GM18498 (cell line): ENCODE results near the gene PKP3.
"Not testable (repeated sequence)": the region's sequence is repeated elsewhere in the genome, so short reads cannot be mapped to it uniquely, and the experiment has no call there.

Experiments
- ATAC-seq: cut with Tn5 transposase; IDR thresholded peaks from one replicate; pipeline ENCODE4 v1.9.1; 2021; ENCODE audit warnings: mild to moderate bottlenecking, moderate library complexity; ENCODE audit not compliant: unreplicated experiment

The PKP3 gene

DNA sequence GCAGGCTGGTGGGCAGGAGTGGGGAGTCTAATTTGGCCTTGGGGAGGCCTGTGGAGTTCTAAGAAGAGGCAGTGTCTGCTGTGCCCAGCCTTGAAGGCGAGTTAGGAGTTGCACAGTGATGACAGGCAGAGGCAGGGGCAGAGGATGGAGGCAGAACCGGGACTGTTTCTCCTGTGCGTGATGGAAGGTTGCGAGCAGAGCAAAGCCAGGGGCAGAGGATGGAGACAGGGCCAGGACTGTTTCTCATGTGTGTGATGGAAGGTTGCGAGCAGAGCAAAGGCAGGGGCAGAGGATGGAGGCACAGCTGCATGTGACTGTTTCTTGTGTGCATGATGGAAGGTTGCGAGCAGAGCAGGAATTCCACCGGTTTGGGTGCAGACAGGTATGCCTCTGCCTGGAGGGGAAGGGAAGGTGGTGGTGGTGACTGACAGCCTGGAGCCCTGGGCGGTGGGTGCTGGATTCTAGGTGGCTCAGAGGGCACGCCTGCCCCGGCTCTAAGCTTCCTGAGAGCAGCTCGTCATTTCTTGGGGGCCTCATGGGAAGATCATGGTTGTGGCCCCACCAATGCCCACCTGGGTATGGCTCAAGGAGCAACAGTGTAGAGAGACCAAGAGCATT lies 16.0 kb upstream of the PKP3 start:
- no peak for ATAC-seq

DNA sequence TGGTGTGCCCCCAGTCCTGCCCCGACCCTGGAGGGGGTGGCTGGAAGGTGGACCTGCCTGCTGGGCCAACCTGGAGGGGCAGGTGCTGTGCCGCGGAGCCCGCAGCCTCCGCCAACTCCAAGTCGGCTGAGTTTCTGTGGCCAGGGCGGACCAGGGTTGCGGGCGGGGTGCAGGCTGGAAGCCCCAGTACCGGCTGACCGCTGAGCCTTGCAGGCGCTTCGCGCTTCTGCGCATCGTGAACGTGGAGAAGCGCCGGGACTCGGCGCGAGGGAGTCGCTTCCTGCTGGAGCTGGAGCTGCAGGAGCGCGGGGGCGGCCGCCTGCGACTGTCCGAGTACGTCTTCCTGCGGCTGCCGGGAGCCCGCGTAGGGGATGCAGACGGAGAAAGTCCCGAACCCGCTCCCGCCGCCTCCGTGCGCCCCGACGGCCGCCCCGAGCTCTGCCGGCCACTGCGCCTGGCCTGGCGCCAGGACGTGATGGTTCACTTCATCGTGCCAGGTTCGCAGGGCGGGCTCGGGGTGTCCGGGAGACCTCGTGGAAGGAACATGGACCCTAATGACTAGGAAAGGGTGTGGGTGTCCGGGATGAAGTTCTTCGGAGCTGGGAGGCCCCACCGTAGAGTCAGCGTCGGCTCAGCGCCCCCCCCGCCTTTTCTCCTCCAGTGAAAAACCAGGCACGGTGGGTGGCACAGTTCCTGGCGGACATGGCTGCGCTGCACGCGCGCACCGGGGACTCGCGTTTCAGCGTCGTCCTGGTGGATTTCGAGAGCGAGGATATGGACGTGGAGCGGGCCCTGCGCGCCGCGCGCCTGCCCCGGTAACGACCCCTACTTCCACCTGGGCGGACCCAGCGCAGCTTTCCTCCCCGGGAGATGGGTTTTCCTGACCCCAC lies 14.6 kb upstream of the PKP3 start:
- ATAC-seq = no peak

DNA sequence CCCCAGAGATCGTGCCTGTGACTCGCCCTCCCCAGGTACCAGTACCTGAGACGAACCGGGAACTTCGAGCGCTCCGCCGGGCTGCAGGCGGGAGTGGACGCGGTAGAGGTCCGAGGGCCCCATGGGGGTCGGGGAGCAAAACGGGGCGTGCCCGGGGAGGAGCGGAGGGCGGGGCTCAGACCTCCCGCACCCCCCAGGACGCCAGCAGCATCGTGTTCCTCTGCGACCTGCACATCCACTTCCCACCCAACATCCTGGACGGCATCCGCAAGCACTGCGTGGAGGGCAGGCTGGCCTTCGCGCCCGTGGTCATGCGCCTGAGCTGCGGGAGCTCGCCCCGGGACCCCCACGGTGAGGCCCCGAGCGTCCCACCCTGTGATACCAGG lies 13.9 kb upstream of the PKP3 start:
- ATAC-seq = no peak

DNA sequence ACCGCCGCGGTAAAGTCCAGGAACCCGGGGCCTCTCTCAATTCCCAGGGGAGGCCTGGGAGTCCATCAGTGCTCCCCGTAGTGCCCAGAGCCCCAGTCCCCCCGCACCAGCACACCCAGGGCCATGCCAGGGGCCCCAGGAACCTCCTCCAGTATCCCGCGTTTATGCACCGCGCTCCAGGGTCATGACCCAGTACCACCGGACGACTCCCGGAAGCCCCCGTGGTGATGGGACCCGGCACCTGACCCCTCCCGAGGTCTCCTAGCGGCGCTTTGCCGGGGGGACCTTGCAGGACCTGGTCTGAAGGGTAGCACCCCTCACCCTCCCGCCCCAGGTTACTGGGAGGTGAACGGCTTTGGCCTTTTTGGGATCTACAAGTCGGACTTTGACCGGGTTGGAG lies 13.5 kb upstream of the PKP3 start:
- ATAC-seq = no peak

DNA sequence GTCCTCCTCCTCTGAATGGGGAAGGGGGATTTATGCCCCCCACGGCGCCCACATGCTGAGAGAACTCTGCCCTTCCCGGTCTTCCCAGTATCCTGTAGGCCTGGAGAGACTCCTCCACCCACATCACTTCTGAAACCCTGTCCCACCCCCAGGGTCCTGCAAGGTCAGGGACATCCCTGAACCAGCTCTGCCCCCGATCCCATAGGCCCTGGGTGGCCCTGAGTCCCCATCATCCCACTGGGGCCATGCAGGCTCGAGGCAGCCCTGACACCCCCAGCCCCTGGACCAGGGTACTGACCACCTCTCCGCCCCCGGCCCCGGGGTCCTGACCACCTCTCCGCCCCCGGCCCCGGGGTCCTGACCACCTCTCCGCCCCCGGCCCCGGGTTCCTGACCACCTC lies 13.0 kb upstream of the PKP3 start:
- no peak for ATAC-seq

DNA sequence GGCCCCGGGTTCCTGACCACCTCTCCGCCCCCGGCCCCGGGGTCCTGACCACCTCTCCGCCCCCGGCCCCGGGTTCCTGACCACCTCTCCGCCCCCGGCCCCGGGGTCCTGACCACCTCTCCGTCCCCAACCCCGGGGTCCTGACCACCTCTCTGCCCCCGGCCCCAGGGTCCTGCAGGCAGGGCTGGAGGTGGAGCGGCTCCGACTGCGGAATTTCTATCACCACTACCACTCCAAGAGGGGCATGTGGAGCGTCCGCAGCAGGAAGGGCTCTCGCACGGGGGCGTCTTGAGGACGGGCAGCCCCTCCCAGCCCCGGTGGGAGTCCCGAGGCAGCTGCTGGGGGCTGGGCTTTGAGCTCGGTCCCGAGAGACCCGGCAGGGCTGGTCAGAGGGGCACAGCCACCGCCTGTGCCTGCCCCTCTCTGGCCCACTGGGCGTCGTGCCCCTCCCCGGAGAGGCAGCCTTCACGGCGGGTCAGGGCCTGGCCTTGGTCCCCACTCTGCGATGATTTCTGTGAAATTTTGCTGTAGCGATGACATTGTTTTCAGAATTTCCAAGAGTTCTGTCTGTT lies 12.4 kb upstream of the PKP3 start:
- ATAC-seq = no peak

DNA sequence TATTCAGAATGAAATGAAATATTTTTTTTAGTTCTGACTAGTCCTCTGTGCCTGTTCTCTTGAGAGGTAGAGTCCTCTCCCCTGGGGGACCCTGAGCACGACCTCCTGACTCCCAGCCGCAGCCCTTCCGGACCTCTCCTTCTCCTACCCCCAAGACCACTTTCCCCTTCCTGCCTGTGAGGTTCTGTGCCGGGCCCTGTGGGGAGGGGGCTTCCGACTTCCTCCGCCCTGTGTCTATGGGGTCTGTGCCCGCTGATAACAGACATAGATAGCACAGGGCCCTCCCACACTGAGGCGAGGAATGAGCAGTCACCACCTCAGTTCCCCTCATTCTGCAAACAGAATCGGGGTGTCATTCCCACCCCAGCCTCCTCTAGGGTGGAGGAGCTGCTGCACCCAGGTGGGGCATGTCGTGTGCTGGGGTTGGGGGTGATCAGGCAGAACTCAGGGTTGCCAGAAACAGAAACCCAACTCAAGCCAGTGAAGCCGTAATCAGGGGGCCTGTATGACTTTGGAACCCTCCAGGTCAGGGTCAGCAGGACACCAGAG lies 11.9 kb upstream of the PKP3 start:
- no peak for ATAC-seq

DNA sequence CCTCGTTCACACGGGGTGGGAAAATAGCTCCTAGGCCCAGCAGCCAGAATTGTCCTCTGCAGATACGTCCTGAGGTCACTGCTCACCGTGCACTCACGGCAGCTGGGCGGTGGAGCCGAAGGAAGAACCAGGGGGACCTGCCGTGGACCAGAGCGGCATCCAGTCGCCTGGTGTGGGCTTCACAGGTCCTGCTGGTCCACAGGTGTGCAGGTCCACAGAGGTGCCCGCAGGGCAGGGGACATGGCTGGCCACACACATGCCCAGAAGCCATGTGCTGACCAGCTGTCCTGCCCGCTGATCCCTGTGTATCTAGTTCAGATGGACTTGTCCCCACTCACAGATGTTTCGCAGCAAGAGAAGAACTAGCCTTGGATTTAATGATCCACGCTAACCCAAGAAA lies 10.6 kb upstream of the PKP3 start:
- ATAC-seq = no peak

DNA sequence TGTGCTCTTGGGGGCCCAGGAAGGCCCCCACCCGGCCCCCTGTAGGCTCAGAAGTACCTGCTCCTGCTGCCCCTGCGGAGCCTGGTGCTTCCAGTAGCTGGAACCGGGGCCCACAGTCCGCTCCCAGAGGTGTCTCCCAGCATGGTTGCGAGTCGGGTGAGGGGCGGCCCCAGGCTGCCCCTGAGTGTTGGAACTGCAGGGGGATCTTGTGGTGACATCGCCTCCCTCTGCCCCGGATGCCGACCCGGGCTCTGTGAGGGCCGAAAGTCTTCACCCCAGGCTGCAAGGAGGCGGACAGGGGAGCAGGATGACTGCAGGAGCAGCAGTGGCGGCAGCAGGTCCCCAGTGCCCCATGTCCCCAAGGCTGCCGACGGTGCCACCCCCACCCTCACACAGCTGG lies 9.5 kb upstream of the PKP3 start:
- ATAC-seq = no peak

DNA sequence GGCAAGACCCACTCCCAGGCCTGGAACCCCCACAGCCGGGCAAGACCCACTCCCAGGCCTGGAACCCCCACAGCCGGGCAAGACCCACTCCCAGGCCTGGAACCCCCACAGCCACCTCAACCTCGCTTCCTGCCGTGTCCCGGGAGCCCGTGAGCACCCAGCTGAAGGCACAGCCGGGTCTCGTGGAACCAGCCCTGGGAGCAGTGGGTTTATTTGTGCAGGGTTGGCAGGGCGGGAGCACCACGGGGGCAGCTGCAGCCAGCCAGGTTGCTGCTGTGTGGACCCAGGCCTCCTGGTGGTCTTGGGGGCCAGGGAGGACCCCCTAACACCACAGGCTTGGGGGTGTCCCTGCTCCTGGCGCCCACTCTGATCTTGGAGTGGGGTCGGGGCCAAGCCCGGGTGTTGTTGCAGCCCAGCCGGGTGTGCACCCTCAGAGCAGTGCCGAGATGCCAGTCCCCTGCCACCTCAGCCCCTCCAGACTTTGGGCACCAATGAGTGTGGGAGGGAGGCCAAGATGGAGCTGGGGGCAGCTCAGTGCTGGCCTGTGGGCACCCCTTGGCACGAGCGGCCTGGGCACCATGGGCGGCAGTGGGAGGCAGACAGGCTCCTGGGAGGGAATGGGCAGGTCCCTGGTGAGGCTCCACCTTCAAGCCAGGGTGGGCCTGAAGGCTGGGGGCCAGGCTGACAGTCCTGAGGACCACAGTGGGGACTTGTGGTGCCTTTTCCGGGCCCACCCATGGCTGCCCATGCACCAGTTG lies 8.2 kb upstream of the PKP3 start:
- ATAC-seq = no peak

DNA sequence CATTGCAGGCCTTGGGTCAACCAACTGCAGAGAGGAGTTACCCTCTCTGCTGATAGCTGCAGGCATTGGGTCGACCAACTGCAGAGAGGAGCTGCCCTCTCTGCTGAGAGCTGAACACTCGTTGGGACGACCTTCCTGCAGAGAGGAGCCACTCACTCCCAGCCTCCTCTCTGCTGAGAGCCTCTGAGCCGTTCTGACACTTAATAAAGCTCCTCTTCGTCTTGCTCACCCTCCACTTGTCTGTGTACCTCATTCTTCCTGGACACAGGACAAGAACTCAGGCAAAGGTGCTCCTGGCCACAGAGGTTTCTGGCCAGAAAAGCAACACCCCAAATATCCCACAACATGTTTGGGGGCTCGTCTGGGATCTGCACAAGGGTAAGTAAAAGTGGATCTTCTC lies 7.5 kb upstream of the PKP3 start:
- no peak for ATAC-seq

DNA sequence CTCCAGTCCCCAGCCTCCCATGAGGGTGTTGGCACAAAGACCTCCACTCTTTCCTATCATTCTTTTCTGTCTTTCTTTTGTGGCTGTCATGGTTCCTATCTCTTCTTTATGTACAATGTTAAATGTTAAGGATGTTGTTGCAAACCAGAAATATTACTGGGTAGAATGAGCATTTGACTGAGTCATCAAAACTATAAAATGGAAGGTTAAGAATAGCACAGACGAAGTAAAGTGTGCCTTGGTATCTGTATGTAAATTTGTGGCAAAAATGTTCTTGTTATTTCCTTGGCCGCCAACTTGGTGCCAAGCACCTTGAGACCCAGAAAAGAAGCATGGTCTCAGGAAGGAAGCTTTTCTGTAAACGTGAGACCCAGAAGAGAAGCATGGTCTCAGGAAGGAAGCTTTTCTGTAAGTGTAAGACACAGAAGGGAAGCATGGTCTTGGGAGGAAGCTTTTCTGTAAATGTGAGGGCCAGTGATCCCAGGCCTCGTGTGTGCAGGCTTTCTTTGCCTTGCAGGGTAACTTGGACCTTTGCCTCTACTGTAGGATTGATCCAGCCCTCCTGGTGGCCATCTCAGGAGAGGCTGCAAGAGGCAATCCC lies 6.7 kb upstream of the PKP3 start:
- no peak for ATAC-seq

DNA sequence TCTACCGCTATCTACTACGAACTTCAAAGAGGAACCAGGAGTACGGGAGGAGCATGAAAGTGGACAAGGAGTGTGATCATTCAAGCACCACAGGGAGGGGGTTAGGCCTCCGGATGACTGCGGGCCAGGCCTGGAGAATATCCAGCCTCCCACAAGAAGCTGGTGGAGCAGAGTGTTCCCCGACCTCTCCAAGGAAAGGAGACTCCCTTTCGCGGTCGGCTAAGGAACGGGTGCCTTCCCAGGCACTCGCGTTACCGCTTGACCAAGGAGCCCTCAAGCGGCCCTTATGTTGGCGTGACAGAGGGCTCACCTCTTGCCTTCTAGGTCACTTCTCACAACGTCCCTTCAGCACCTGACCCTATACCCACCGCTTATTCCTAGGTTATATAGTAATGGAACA lies 4.6 kb upstream of the PKP3 start:
- not testable (repeated sequence) for ATAC-seq

DNA sequence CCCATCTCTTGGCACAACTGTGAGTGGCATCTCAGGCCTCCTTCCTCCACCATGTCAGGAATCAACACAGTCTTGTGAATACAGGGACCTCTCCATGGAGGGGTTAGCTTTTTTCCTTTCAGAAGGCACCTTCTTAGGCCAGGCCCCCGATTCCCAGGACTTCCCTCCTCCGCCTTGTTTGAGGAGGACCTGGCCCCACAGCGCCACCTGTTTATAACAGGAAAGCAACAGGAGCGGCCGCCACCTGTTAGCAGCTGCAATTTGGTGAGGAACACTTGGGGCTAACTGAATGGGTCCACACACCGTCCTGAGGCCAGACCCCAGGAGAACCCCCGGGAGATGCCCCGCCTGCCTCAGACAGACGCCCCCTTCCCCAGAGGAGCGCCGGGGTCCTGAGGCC lies 3.8 kb upstream of the PKP3 start:
- no peak for ATAC-seq

DNA sequence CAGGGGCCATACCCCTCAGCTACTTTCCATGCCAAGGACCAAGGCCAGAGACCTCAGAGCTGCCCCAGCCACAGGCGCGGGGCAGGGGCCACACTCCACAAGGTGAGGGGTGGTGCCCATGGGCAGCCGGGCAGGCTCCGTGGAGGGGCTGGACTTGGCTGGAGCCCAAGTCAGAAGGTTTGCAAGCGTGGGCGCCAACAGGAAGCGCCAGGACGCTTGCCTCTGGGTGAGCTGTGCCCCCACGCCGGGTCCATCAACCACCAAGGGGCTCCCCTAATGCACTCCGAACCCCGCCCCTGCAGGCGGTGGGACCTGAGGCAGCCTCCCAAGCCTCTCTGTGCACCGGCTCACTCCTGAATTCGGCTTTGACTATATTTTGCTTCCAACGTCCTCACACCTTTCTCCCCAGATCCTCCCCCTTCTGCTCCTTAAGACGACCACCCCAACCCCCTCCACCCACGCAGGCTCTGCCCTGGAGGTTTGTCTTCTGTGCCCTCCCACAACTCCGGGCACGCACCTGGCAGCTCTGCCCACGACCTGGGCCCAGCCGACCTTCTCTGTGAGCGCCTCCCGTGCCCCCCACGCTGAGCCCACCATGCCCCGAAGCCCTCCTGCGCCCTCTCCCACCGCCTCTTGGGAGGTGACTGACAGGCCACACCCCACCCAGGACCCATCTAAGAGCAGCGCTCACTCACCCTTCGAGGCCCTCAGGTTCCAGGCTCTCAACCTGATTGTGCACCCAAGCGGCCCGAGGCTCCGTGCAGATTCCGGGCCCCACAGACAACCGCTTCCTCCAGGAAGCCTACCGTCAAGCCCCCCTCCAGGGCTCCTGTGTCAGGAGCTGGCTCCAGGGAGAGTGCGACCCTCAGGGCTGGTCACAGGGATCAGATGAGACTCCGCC lies 2.6 kb upstream of the PKP3 start:
- no peak for ATAC-seq

DNA sequence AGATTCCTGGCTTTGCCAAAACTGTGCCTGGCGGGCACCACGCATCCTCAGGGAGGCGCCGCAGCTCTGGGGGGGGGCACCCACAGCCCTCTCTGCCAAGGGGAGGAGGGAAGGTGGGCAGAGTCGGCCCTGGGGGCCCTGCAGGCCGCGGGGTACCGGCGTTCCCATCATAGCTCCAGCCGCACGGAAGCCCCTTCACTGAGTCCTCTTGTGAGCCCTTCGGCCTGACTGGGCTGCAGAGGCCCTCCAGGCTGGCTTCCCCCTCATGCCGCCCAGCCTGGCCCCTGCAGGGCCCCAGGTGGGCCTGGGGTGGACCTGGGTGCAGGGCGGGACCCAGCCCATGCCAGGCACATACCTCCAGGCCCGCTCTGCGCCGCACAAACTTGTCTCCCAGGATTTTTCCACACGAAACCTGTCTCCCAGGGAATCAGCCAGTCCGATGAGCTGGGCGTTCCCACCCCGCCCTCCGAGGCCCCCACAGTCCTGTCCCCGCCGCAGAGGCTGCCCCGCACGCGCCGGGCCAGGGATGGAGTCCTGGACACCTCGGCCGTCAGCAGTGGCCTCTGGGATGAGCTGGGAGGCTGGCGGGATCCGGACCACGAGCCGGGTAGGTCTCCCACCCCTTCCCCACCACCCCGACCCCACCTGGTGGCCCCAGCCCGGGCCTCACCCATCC lies 1.8 kb upstream of the PKP3 start:
- ATAC-seq = no peak

DNA sequence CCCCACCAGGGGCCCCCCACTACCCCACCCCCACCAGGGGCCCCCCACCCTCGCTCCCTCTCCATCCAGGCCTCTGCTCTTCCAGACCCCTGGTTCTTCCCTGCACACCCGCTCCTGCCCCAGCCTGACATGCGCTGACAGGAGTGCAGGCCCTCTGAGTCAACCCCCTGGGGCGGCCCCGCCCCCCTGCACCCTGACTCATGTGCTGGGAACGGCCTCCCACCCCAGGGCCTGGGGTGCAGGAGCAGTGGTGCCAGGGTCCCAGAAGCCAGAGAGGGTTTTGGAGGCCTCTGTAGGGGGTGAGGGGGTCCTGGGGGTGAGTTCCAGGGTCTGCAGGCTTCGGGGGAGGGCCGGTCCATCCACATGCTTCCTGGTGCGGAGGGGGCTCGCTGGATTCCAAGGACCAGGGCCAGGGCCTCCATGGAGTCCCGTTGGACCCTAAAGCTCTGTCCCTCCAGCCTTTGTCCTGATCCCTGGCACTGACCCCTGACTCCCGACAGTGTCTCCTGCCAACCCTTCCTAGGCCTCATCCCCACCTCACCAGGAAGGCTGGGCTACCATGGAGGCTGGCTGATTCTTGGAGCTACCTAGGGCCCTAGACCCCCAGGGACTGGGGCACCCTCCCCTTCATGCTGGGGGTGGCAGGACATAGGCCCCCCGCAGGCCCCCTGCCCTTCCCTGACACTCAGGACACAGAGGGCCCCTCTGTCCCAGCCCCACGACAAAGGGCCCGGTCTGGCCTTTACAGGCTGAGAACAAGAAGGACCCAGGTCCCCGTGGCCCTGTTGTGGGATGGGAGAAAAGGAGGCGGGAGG lies 583 bp upstream of the PKP3 start:
- no peak for ATAC-seq

DNA sequence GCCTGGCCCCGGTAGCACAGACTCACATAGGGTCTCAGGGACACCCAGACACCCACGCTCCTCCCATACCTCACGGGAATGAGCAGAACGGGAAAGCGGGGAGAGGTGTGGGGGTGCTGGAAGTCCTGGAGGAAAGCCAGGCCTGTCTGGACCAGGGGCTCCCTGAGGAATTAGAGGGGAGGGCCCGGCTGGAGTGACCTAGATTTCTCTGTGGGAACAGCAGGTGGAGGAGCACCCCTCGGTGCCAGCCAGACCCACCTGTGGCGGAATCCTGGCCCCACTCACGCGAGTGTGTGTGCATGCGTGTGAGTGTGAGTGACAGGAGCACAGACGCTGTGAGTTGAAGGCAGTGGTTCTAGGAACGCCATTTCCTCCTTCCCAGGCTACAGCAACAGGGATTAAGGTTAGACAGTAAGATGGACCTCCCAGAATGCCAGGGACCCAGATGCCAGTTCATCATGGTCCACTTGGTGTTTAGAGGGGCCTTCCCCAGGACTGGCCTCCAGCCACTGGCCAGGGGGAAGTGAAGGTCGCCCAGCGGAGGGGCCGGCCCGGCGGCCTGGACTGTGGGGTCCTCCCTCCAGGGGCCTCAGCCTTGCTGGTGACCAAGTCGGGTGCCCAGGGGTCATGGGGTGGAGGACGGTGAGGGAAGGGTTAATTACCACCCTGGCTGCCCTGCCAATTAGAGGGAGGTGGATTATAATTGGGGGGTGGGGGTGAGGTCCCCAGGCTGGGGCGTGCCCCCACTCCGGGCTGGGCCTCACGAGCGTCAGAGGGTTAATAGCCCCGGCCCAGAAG lies 1.0 kb downstream of the PKP3 start:
- no peak for ATAC-seq
